ENCODE data around the gene BSN.

BSN gene

DNA sequence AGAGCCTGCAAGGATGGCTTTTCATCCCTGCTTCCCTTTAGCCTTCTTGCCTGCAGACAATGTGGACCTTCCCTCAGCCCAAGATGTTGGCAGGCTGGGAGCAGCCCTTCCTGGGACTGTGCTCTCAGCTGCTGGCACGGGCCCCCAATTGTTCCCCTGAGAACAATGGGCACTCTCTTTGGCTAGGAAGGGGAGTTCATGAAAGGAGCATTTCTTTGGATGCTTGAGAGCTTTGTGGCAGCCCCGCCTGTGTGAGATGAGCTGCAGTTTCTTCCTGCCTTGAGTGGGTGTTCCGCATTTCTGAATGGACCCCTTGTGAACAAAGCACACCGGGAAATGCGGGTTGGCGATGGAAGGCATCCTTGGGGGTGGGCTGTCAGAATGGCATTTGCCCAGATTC lies 35.0 kb upstream of the BSN start:
- Histone ChIP-seq H3F3A (ENCODE audit: insufficient read depth, low read length) (no peaks in the 10 kb centered on the region), H3K79me2 (ENCODE audit: insufficient read depth, low read length) (no peaks in the 10 kb centered on the region), H4K20me1 (ENCODE audit: insufficient read depth, low read length) (no peaks in the 10 kb centered on the region), H3K36me3 (ENCODE audit: insufficient read depth, low read length) (peaks cover 24% of the 10 kb centered on the region; the same call in 1 of the 2 replicates), H3K4me1 (ENCODE audit: insufficient read depth, low read length, severe bottlenecking) (no peaks in the 10 kb centered on the region), H2AFZ (ENCODE audit: low read length) (no peak overlapping the region), H3K27me3 (ENCODE audit: insufficient read depth, low read length) (no peaks in the 10 kb centered on the region), H3K4me2 (ENCODE audit: low read length) (no peak overlapping the region), H3K9ac (ENCODE audit: low read length) (no peak overlapping the region), H3K9me2 (ENCODE audit: low read depth, low read length) (no peaks in the 10 kb centered on the region), H3K27ac (ENCODE audit: low read depth, low read length, poor library complexity, severe bottlenecking) (no peak overlapping the region), H3K9me3 (ENCODE audit: low read length) (no peaks in the 10 kb centered on the region), H3K4me3 (ENCODE audit: low read depth, low read length, poor library complexity, severe bottlenecking) (no peak overlapping the region)
- no peak for TF ChIP-seq EZH2 (IDR thresholded peaks at IDR 0.05; ENCODE audit: borderline replicate concordance, low read length)
- TF ChIP-seq, protein P1, sequence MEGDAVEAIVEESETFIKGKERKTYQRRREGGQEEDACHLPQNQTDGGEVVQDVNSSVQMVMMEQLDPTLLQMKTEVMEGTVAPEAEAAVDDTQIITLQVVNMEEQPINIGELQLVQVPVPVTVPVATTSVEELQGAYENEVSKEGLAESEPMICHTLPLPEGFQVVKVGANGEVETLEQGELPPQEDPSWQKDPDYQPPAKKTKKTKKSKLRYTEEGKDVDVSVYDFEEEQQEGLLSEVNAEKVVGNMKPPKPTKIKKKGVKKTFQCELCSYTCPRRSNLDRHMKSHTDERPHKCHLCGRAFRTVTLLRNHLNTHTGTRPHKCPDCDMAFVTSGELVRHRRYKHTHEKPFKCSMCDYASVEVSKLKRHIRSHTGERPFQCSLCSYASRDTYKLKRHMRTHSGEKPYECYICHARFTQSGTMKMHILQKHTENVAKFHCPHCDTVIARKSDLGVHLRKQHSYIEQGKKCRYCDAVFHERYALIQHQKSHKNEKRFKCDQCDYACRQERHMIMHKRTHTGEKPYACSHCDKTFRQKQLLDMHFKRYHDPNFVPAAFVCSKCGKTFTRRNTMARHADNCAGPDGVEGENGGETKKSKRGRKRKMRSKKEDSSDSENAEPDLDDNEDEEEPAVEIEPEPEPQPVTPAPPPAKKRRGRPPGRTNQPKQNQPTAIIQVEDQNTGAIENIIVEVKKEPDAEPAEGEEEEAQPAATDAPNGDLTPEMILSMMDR (IDR thresholded peaks at IDR 0.05; ENCODE audit: low read length): no peak

DNA sequence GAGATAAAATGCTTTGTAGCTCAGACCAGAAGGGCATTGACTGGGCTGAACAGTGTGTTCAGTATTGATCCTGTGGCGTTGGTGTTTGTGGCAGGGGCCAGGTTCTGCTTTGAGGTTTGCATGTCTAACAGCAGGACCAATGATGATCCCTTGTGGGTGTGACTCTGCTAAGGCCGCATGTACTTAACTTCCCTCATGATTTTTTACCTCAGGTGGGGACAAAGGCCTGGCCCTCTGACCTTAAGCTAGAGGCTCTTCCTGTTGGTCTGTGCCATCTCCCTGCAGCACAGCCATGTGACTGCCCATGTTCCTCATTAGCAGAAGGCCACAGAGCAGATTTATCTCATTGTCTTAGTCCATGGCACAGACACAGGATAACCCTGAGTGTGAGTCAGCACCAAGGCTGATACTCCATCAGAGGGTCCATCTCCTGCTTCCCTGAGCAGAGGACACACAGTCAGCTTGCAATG lies 34.3 kb upstream of the BSN start:
- H2AFZ ChIP-seq (ENCODE audit: low read length): no peak overlapping the region
- no peaks in the 10 kb centered on the region for H3K27me3 ChIP-seq (ENCODE audit: insufficient read depth, low read length)
- H3K36me3 ChIP-seq (ENCODE audit: insufficient read depth, low read length): peaks cover 27% of the 10 kb centered on the region; the same call in 1 of the 2 replicates
- H3K4me1 ChIP-seq (ENCODE audit: insufficient read depth, low read length, severe bottlenecking): no peaks in the 10 kb centered on the region
- no peaks in the 10 kb centered on the region for H3K9me2 ChIP-seq (ENCODE audit: low read depth, low read length)
- no peak overlapping the region for H3K4me3 ChIP-seq (ENCODE audit: low read depth, low read length, poor library complexity, severe bottlenecking)
- no peaks in the 10 kb centered on the region for H4K20me1 ChIP-seq (ENCODE audit: insufficient read depth, low read length)
- no peaks in the 10 kb centered on the region for H3F3A ChIP-seq (ENCODE audit: insufficient read depth, low read length)
- H3K9ac ChIP-seq (ENCODE audit: low read length): no peak overlapping the region
- H3K79me2 ChIP-seq (ENCODE audit: insufficient read depth, low read length): no peaks in the 10 kb centered on the region
- H3K27ac ChIP-seq (ENCODE audit: low read depth, low read length, poor library complexity, severe bottlenecking): no peak overlapping the region
- no peak overlapping the region for H3K4me2 ChIP-seq (ENCODE audit: low read length)
- no peak for TF ChIP-seq EZH2 (IDR thresholded peaks at IDR 0.05; ENCODE audit: borderline replicate concordance, low read length)
- TF ChIP-seq, protein P1 (IDR thresholded peaks at IDR 0.05; ENCODE audit: low read length): no peak
- H3K9me3 ChIP-seq (ENCODE audit: low read length): no peaks in the 10 kb centered on the region

DNA sequence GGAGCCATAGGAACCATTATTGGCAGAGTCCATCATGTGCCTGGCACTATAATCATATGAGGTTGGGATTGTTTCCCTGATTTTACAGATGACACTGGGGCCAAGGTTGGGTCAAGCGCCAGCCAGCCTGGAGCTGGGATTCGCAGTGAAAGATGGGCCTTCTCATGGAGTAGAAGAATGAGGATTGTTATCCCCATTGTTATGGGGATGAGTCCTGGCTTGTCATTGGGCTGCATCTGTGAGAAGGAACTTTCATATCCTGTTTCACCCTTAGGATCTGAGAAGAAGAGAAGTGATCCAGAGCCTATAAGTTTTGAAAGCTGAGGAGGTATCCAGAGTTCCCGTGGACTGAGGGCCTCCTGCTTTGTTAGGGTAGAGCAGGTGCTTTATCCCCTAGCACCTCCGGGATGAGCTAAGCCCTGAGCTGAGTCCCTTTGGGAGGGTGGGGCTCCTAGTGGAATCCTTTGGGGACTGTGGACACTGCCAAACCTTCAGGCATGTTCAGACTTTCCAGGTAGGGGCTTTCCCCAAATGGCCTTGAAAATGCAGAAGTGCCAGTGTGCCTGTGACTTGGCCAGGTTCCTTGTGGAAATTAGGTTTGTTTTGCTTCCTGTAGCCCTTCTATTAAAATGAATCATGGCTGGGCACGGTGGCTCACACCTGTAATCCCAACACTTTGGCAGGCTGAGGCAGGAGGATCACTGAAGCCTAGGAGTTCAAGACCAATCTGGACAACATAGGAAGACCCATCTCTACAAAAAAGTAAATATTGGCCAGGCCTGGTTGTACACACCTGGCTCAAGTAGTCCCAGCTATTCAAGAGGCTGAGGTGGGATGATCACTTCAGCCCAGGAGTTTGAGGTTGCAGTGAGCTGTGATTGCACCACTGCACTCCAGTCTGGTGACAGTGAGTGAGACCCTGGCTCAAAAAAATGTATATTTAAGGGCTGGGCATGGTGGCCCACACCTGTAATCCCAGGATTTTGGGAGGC lies 30.2 kb upstream of the BSN start:
- no peaks in the 10 kb centered on the region for H3F3A ChIP-seq (ENCODE audit: insufficient read depth, low read length)
- H3K4me2 ChIP-seq (ENCODE audit: low read length): no peak overlapping the region
- no peak overlapping the region for H3K4me3 ChIP-seq (ENCODE audit: low read depth, low read length, poor library complexity, severe bottlenecking)
- H2AFZ ChIP-seq (ENCODE audit: low read length): no peak overlapping the region
- TF ChIP-seq EZH2 (IDR thresholded peaks at IDR 0.05; ENCODE audit: borderline replicate concordance, low read length): no peak
- TF ChIP-seq, protein P1 (IDR thresholded peaks at IDR 0.05; ENCODE audit: low read length): no peak
- no peaks in the 10 kb centered on the region for H3K27me3 ChIP-seq (ENCODE audit: insufficient read depth, low read length)
- no peak overlapping the region for H3K27ac ChIP-seq (ENCODE audit: low read depth, low read length, poor library complexity, severe bottlenecking)
- peaks cover 14% of the 10 kb centered on the region; the same call in 1 of the 2 replicates for H3K36me3 ChIP-seq (ENCODE audit: insufficient read depth, low read length)
- H3K79me2 ChIP-seq (ENCODE audit: insufficient read depth, low read length): no peaks in the 10 kb centered on the region
- no peak overlapping the region for H3K9ac ChIP-seq (ENCODE audit: low read length)
- no peaks in the 10 kb centered on the region for H3K9me3 ChIP-seq (ENCODE audit: low read length)
- no peaks in the 10 kb centered on the region for H3K9me2 ChIP-seq (ENCODE audit: low read depth, low read length)
- H3K4me1 ChIP-seq (ENCODE audit: insufficient read depth, low read length, severe bottlenecking): no peaks in the 10 kb centered on the region
- H4K20me1 ChIP-seq (ENCODE audit: insufficient read depth, low read length): no peaks in the 10 kb centered on the region

Measured in OCI-LY1 (cell line).